SU-DHL-6 (cell line): Measurements from ENCODE around the gene MCRIP2.

Source experiments
- EZH2phosphoT487 ChIP-seq: fragments of 200-600 bp; sonication (generic), shearing (Covaris generic); conservative IDR thresholded peaks from 2 replicates; pipeline ENCODE4 v1.6.1; 2018; ENCODE audit warnings: mild to moderate bottlenecking, antibody characterized with exemption, low read length, moderate library complexity, mixed read lengths
- TF ChIP-seq, protein P1 (sequence below): fragments of 200-600 bp; sonication (generic); IDR thresholded peaks from one replicate; pipeline ENCODE4 v1.5.1; 2017; ENCODE audit warnings: antibody characterized with exemption, mild to moderate bottlenecking, low read length, moderate library complexity; ENCODE audit not compliant: insufficient read depth, poor library complexity, severe bottlenecking

DNA sequence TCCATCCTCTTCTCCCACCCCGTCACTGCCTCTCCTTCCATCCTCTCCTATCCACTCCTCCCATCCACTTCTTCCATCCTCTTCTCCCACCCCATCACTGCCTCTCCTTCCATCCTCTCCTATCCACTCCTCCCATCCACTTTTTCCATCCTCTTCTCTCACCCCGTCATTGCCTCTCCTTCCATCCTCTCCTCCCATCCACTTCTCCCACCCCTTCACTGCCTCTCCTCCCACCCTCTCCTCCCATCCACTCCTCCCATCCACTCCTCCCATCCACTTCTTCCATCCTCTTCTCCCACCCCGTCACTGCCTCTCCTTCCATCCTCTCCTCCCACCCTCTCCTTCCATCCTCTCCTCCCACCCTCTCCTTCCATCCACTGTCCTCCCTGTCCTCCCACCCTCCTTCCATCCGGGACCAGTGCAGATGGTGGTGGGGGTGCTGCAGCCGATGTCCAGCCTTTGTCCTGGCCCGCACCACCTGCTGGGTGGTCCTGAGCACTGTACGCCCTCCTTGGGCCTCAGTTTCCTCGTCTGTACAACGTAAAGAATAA, 9.7 kb upstream of the MCRIP2 start:
- TF ChIP-seq, protein P1, sequence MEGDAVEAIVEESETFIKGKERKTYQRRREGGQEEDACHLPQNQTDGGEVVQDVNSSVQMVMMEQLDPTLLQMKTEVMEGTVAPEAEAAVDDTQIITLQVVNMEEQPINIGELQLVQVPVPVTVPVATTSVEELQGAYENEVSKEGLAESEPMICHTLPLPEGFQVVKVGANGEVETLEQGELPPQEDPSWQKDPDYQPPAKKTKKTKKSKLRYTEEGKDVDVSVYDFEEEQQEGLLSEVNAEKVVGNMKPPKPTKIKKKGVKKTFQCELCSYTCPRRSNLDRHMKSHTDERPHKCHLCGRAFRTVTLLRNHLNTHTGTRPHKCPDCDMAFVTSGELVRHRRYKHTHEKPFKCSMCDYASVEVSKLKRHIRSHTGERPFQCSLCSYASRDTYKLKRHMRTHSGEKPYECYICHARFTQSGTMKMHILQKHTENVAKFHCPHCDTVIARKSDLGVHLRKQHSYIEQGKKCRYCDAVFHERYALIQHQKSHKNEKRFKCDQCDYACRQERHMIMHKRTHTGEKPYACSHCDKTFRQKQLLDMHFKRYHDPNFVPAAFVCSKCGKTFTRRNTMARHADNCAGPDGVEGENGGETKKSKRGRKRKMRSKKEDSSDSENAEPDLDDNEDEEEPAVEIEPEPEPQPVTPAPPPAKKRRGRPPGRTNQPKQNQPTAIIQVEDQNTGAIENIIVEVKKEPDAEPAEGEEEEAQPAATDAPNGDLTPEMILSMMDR: no peak
- TF ChIP-seq EZH2phosphoT487: no peak
